K562 (cell line): ENCODE measurements around the gene PLIN5. TPM values are rescaled to one million over a fixed set of nuclear protein-coding genes. Genes with fewer than 3 reads are reported as not detected.

Experiments
- FOSL1 ChIP-seq: fragments of 200-800 bp; sonication (Bioruptor generic); conservative IDR thresholded peaks from 2 replicates; pipeline ENCODE4 v1.6.1; 2016; ENCODE audit warnings: missing genetic modification characterization, missing compliant biosample characterization
- GABPB1 ChIP-seq: sonication (generic); formaldehyde crosslinking; IDR thresholded peaks from 2 replicates; pipeline ENCODE4 v1.8.0; 2022; ENCODE audit warnings: mild to moderate bottlenecking, missing genetic modification reagents
- GMEB1 ChIP-seq: fragments of 250-450 bp; sonication (Bioruptor Pico); IDR thresholded peaks from 2 replicates; pipeline ENCODE4 v1.4.0; 2020; ENCODE audit warnings: mild to moderate bottlenecking
- NFRKB ChIP-seq: fragments of 450-650 bp; IDR thresholded peaks from 2 replicates; pipeline ENCODE4 v1.6.1; 2016; ENCODE audit warnings: low read depth
- PHB ChIP-seq: fragments of 250-450 bp; sonication (Bioruptor Pico); IDR thresholded peaks from 2 replicates; pipeline ENCODE4 v1.5.0; 2021
- RCOR1 ChIP-seq, 2 experiments: IDR thresholded peaks; 2 replicates each; pipeline ENCODE4 v1.6.1; 2012; ENCODE audit warnings: low read depth in 2 of 2, low read length in 2 of 2, borderline replicate concordance in 1 of 2, improper control_type of control experiment in 1 of 2
- SETDB1 ChIP-seq: IDR thresholded peaks from one replicate; pipeline ENCODE4 v1.6.1; 2012; ENCODE audit warnings: low read length, control low read depth, inconsistent platforms
- STAG1 ChIP-seq: sonication (generic); formaldehyde crosslinking; IDR thresholded peaks from 2 replicates; pipeline ENCODE4 v1.5.0; 2020; ENCODE audit warnings: missing genetic modification reagents, borderline replicate concordance
- ZBTB11 ChIP-seq, 3 experiments: fragments of 200-800 bp in 1 of 3; fragments of 250-450 bp in 1 of 3; fragments of 450-650 bp in 1 of 3; sonication (Bioruptor Pico) in 1 of 3; sonication (Bioruptor generic) in 1 of 3; formaldehyde crosslinking in 1 of 3; IDR thresholded peaks; 2 replicates each; pipeline versions ENCODE4 v1.6.1 to v1.8.0; 2016 to 2022; ENCODE audit warnings: mild to moderate bottlenecking in 2 of 3, missing genetic modification characterization in 2 of 3, missing compliant biosample characterization in 1 of 3, moderate library complexity in 1 of 3
- ZFX ChIP-seq: sonication (generic); formaldehyde crosslinking; IDR thresholded peaks from 2 replicates; pipeline ENCODE4 v1.8.0; 2022; ENCODE audit warnings: mild to moderate bottlenecking, missing genetic modification reagents, moderate library complexity
- ZNF165 ChIP-seq: fragments of 250-450 bp; sonication (Bioruptor Pico); IDR thresholded peaks from 2 replicates; pipeline ENCODE4 v1.4.0; 2020; ENCODE audit warnings: borderline replicate concordance
- ZNF518B ChIP-seq: fragments of 250-450 bp; sonication (Bioruptor Pico); IDR thresholded peaks from 2 replicates; pipeline ENCODE4 v1.5.0; 2021; ENCODE audit warnings: mild to moderate bottlenecking, moderate library complexity
- polyA plus RNA-seq, 8 experiments: library from polyadenylated mRNA; depleted of rRNA in 4 of 8; stranded (reverse) in 5 of 8; unstranded in 3 of 8; fragments of >200 nt; fragmentation: Nextera tagmentation in 2 of 8; fragmentation: Illumina TruSeq in 1 of 8; extraction: Ambion mirVana in 2 of 8; extraction: Trizol in 1 of 8; gene quantifications; 2 replicates each; pipeline versions ENCODE4 v1.2.1 to v1.2.3, GENCODE V29; 2011 to 2014; ENCODE audit warnings: inconsistent platforms in 1 of 8, missing spikeins in 1 of 8
- total RNA-seq, 7 experiments: library from RNA; depleted of rRNA in 6 of 7; stranded (reverse); fragments of >200 nt in 6 of 7; fragmentation: Illumina TruSeq in 2 of 7; extraction: Trizol in 2 of 7; gene quantifications; 2 replicates each; pipeline versions ENCODE4 v1.2.1 to v1.2.3, GENCODE V29; 2011 to 2021; ENCODE audit warnings: low replicate concordance in 1 of 7

PLIN5 gene
- total and polyA plus RNA-seq, 9 of the 15 experiments (the other 6 are each of a cell fraction or from before 2014, with no cell fraction given), result 0.04 to 1.3 (median 0.50) TPM

- TF ChIP-seq ZNF518B (CRISPR knock-in tag) (no peak), ZFX (CRISPR knock-in tag) (no peak), FOSL1 (tag) (no peak), ZBTB11 (CRISPR knock-in tag; IDR thresholded peaks at IDR 0.05) (no peak), GMEB1 (no peak), NFRKB (no peak), ZNF165 (no peak), GABPB1 (CRISPR knock-in tag) (peak; percentile 62; the same call in 1 of the 2 replicates), RCOR1 (IDR thresholded peaks at IDR 0.05; ENCODE audit: borderline replicate concordance in 1 of 2, low read depth in 2 of 2, low read length in 2 of 2) (peak; percentile 73 to 96), SETDB1 (no peak), PHB (no peak), STAG1 (CRISPR knock-in tag) (no peak)
Observed at GRCh38 chr19:4555657-4556561, 20.9 kb upstream of the PLIN5 start (continued).
